Activated naive CD4-positive, alpha-beta T cell treated with anti-CD3 and anti-CD28 coated beads, Interleukin-2, amount 10 ng/mL, durations not matched to agents 7 days and 5 days (primary cell): ENCODE data around the gene CMTM3.
"Not testable (repeated sequence)": the region's sequence is repeated elsewhere in the genome, so short reads cannot be mapped to it uniquely, and the experiment has no call there.

Source experiments
- CTCF ChIA-PET: fragments of 350-600 bp; sonication (Branson Sonifier 250); formaldehyde crosslinking; loops from one replicate; lab custom pipeline; 2021; ENCODE audit warnings: antibody characterized with exemption; lab: Charles Lee
- DNase-seq: peaks from one replicate; pipeline ENCODE4 v3.0.0-alpha.2; 2020
- H3K27ac Mint-ChIP-seq: one replicate; pipeline ENCODE4 v1.8.0; 2021; ENCODE audit warnings: mild to moderate bottlenecking, moderate library complexity, mixed read lengths
- H3K27me3 Mint-ChIP-seq: one replicate; pipeline ENCODE4 v1.8.0; 2021; ENCODE audit warnings: mild to moderate bottlenecking, mixed read lengths
- H3K36me3 Mint-ChIP-seq: one replicate; pipeline ENCODE4 v1.8.0; 2021; ENCODE audit warnings: mixed read lengths
- H3K4me1 Mint-ChIP-seq: one replicate; pipeline ENCODE4 v1.8.0; 2021; ENCODE audit warnings: mixed read lengths
- H3K4me3 Mint-ChIP-seq: one replicate; pipeline ENCODE4 v1.8.0; 2021; ENCODE audit warnings: mild to moderate bottlenecking, moderate library complexity, mixed read lengths
- H3K9me3 Mint-ChIP-seq: one replicate; pipeline ENCODE4 v1.8.0; 2021; ENCODE audit warnings: mixed read lengths

Gene CMTM3

GRCh38 chr16:66608241-66609138, 4.0 kb downstream of the CMTM3 start:
- peak; percentile 88 for DNase-seq
- H3K27ac Mint-ChIP-seq: peak overlapping the region; percentile 86
- peaks cover 37% of the 10 kb centered on the region for H3K4me1 Mint-ChIP-seq
- CTCF ChIA-PET: interaction anchor here (0.6 to 4.9 kb wide), 41 partner anchors 9 to 320 kb away, joined by 3 to 47 read pairs (median 4); partner anchors contain the start of genes CKLF, CMTM2 and NAE1
- peaks cover 41% of the 10 kb centered on the region for H3K36me3 Mint-ChIP-seq
- H3K4me3 Mint-ChIP-seq: peak overlapping the region; percentile 24
- no peaks in the 10 kb centered on the region for H3K9me3 Mint-ChIP-seq
- H3K27me3 Mint-ChIP-seq: peaks cover 5% of the 10 kb centered on the region

GRCh38 chr16:66609139-66609510, 4.6 kb downstream of the CMTM3 start:
- no peak for DNase-seq
- H3K4me1 Mint-ChIP-seq: peaks cover 32% of the 10 kb centered on the region
- H3K9me3 Mint-ChIP-seq: no peaks in the 10 kb centered on the region
- no peak overlapping the region for H3K4me3 Mint-ChIP-seq
- peaks cover 2% of the 10 kb centered on the region for H3K27me3 Mint-ChIP-seq
- CTCF ChIA-PET: interaction anchor here (0.7 to 4.9 kb wide), 32 partner anchors 9 to 259 kb away, joined by 3 to 47 read pairs (median 4); partner anchors contain the start of genes CKLF and CMTM2
- peaks cover 40% of the 10 kb centered on the region for H3K36me3 Mint-ChIP-seq
- no peak overlapping the region for H3K27ac Mint-ChIP-seq

- CTCF ChIA-PET: interaction anchor here (2.1 to 4.9 kb wide), 3 partner anchors 41 to 258 kb away, joined by 6 to 47 read pairs (median 18); no protein-coding TSS in a partner anchor
- peaks cover 40% of the 10 kb centered on the region for H3K36me3 Mint-ChIP-seq
- no peaks in the 10 kb centered on the region for H3K27me3 Mint-ChIP-seq
- no peak overlapping the region for H3K4me3 Mint-ChIP-seq
- no peaks in the 10 kb centered on the region for H3K9me3 Mint-ChIP-seq
- peaks cover 32% of the 10 kb centered on the region for H3K4me1 Mint-ChIP-seq
- no peak for DNase-seq
- H3K27ac Mint-ChIP-seq: peak overlapping the region; percentile 11
These were observed 5.8 kb downstream of the CMTM3 start for GRCh38 chr16:66610111-66610820.

GRCh38 chr16:66611911-66612310, 7.4 kb downstream of the CMTM3 start:
- CTCF ChIA-PET: interaction anchor here (1.2 kb wide), 1 partner anchor 119 kb away, joined by 4 read pairs; no protein-coding TSS in a partner anchor
- H3K36me3 Mint-ChIP-seq: peaks cover 35% of the 10 kb centered on the region

GRCh38 chr16:66612422-66612821, 7.9 kb downstream of the CMTM3 start:
- no peak for DNase-seq
- Mint-ChIP-seq H3K36me3 (peaks cover 34% of the 10 kb centered on the region), H3K4me3 (no peak overlapping the region), H3K4me1 (peaks cover 15% of the 10 kb centered on the region), H3K9me3 (no peaks in the 10 kb centered on the region), H3K27ac (no peak overlapping the region), H3K27me3 (no peaks in the 10 kb centered on the region)
- CTCF ChIA-PET: no interaction called here

More at GRCh38 chr16:66611911-66612310, 7.4 kb downstream of the CMTM3 start:
- H3K4me3 Mint-ChIP-seq, H3K27me3 Mint-ChIP-seq, H3K9me3 Mint-ChIP-seq, DNase-seq, H3K27ac Mint-ChIP-seq: not testable (repeated sequence)
- peaks cover 20% of the 10 kb centered on the region for H3K4me1 Mint-ChIP-seq

- Mint-ChIP-seq H3K4me3 (no peak overlapping the region), H3K36me3 (peaks cover 26% of the 10 kb centered on the region), H3K4me1 (no peaks in the 10 kb centered on the region), H3K27me3 (no peaks in the 10 kb centered on the region), H3K27ac (no peak overlapping the region), H3K9me3 (no peaks in the 10 kb centered on the region)
- CTCF ChIA-PET: interaction anchor here (0.6 kb wide), 1 partner anchor 58 kb away, joined by 4 read pairs; no protein-coding TSS in a partner anchor
- no peak for DNase-seq
These were observed 9.8 kb downstream of the CMTM3 start for GRCh38 chr16:66614161-66614802.

GRCh38 chr16:66616169-66616568, 11.7 kb downstream of the CMTM3 start:
- H3K9me3 Mint-ChIP-seq: no peaks in the 10 kb centered on the region

GRCh38 chr16:66616592-66616991, 12.1 kb downstream of the CMTM3 start:
- CTCF ChIA-PET: interaction anchor here (2.5 kb wide), 1 partner anchor 8 kb away, joined by 16 read pairs; no protein-coding TSS in a partner anchor
- H3K9me3 Mint-ChIP-seq: no peaks in the 10 kb centered on the region
- peaks cover 6% of the 10 kb centered on the region for H3K36me3 Mint-ChIP-seq
- no peak overlapping the region for H3K27ac Mint-ChIP-seq
- H3K4me1 Mint-ChIP-seq: no peaks in the 10 kb centered on the region
- DNase-seq: no peak
- H3K4me3 Mint-ChIP-seq: no peak overlapping the region
- H3K27me3 Mint-ChIP-seq: no peaks in the 10 kb centered on the region

More at GRCh38 chr16:66616169-66616568, 11.7 kb downstream of the CMTM3 start:
- CTCF ChIA-PET: no interaction called here
- H3K4me1 Mint-ChIP-seq: no peaks in the 10 kb centered on the region
- peaks cover 10% of the 10 kb centered on the region for H3K36me3 Mint-ChIP-seq
- H3K27ac Mint-ChIP-seq: no peak overlapping the region
- no peaks in the 10 kb centered on the region for H3K27me3 Mint-ChIP-seq
- no peak overlapping the region for H3K4me3 Mint-ChIP-seq
- no peak for DNase-seq

- H3K9me3 Mint-ChIP-seq: no peaks in the 10 kb centered on the region
These were observed 12.5 kb downstream of the CMTM3 start for GRCh38 chr16:66617010-66617434.

GRCh38 chr16:66617728-66618127, 13.2 kb downstream of the CMTM3 start:
- peaks cover 3% of the 10 kb centered on the region for H3K36me3 Mint-ChIP-seq
- H3K27me3 Mint-ChIP-seq: no peaks in the 10 kb centered on the region
- H3K4me1 Mint-ChIP-seq: no peaks in the 10 kb centered on the region
- DNase-seq: no peak
- H3K4me3 Mint-ChIP-seq: no peak overlapping the region
- H3K9me3 Mint-ChIP-seq: no peaks in the 10 kb centered on the region
- CTCF ChIA-PET: interaction anchor here (0.9 to 2.8 kb wide), 4 partner anchors 9 to 122 kb away, joined by 3 to 16 read pairs (median 6); no protein-coding TSS in a partner anchor
- H3K27ac Mint-ChIP-seq: no peak overlapping the region

More at GRCh38 chr16:66617010-66617434, 12.5 kb downstream of the CMTM3 start:
- H3K27me3 Mint-ChIP-seq: no peaks in the 10 kb centered on the region
- no peak for DNase-seq
- CTCF ChIA-PET: interaction anchor here (2.5 to 2.8 kb wide), 2 partner anchors 9 to 34 kb away, joined by 10 to 16 read pairs; no protein-coding TSS in a partner anchor
- H3K4me3 Mint-ChIP-seq: no peak overlapping the region
- no peaks in the 10 kb centered on the region for H3K4me1 Mint-ChIP-seq
- no peak overlapping the region for H3K27ac Mint-ChIP-seq
- H3K36me3 Mint-ChIP-seq: peaks cover 6% of the 10 kb centered on the region

GRCh38 chr16:66618588-66619375, 14.3 kb downstream of the CMTM3 start:
- no peaks in the 10 kb centered on the region for H3K27me3 Mint-ChIP-seq
- no peak overlapping the region for H3K4me3 Mint-ChIP-seq
- H3K36me3 Mint-ChIP-seq: no peaks in the 10 kb centered on the region
- CTCF ChIA-PET: interaction anchor here (1.2 to 2.8 kb wide), 3 partner anchors 10 to 32 kb away, joined by 3 to 16 read pairs (median 10); no protein-coding TSS in a partner anchor
- DNase-seq: no peak
- no peaks in the 10 kb centered on the region for H3K4me1 Mint-ChIP-seq
- H3K27ac Mint-ChIP-seq: no peak overlapping the region
- no peaks in the 10 kb centered on the region for H3K9me3 Mint-ChIP-seq

GRCh38 chr16:66619534-66620428, 15.3 kb downstream of the CMTM3 start:
- H3K4me3 Mint-ChIP-seq: no peak overlapping the region
- no peak overlapping the region for H3K27ac Mint-ChIP-seq
- no peaks in the 10 kb centered on the region for H3K27me3 Mint-ChIP-seq
- no peaks in the 10 kb centered on the region for H3K9me3 Mint-ChIP-seq
- no peaks in the 10 kb centered on the region for H3K4me1 Mint-ChIP-seq
- no peak for DNase-seq
- CTCF ChIA-PET: interaction anchor here (1.7 to 2.8 kb wide), 2 partner anchors 12 to 31 kb away, joined by 7 to 10 read pairs; no protein-coding TSS in a partner anchor
- no peaks in the 10 kb centered on the region for H3K36me3 Mint-ChIP-seq
